ENCODE results near the gene SLC2A13. TPM values are rescaled to one million over a fixed set of nuclear protein-coding genes. Genes with fewer than 3 reads are reported as not detected.

SLC2A13 gene
- total and polyA plus RNA-seq, 8 donors, result 0.93 to 87.5 (median 4.0) TPM

GRCh38 chr12:40022850-40023249 lies 83.0 kb downstream of the SLC2A13 start:
- intact Hi-C loops (cut with DNase I; ENCODE audit: low total_unique reads), result no loop called here

GRCh38 chr12:40020261-40020691 lies 85.6 kb downstream of the SLC2A13 start:
- no peak for DNase-seq
- no peaks in the 10 kb centered on the region for H3K27me3 ChIP-seq
- WGBS, 5 donors, result 89 to 97% (median 95%) methylated on average over 4 of the region's 4 CpGs
- intact Hi-C loops (cut with DNase I; ENCODE audit: low total_unique reads), result no loop called here
- TF ChIP-seq EP300 (IDR thresholded peaks at IDR 0.05) (no peak), CTCF (IDR thresholded peaks at IDR 0.05) (no peak), POLR2AphosphoS5 (IDR thresholded peaks at IDR 0.05) (no peak), POLR2A (IDR thresholded peaks at IDR 0.05) (no peak)
- H3K9me3 ChIP-seq, result no peaks in the 10 kb centered on the region
- H3K36me3 ChIP-seq, result no peaks in the 10 kb centered on the region
- H3K4me1 ChIP-seq, result no peaks in the 10 kb centered on the region
- H3K27ac ChIP-seq, result no peak overlapping the region
- H3K4me3 ChIP-seq, result no peak overlapping the region

More at GRCh38 chr12:40022850-40023249, 83.0 kb downstream of the SLC2A13 start:
- Histone ChIP-seq H3K4me3 (no peak overlapping the region), H3K27ac (no peak overlapping the region), H3K4me1 (no peaks in the 10 kb centered on the region), H3K9me3 (no peaks in the 10 kb centered on the region), H3K36me3 (peaks cover 0 to 6% (median 2%) of the 10 kb centered on the region in 4 donors), H3K27me3 (no peaks in the 10 kb centered on the region)
- TF ChIP-seq EP300 (IDR thresholded peaks at IDR 0.05) (no peak), POLR2AphosphoS5 (IDR thresholded peaks at IDR 0.05) (no peak), CTCF (IDR thresholded peaks at IDR 0.05) (no peak), POLR2A (IDR thresholded peaks at IDR 0.05) (no peak)
- DNase-seq, result no peak

- 82 to 96% (median 92%) methylated on average over 1 of the region's 1 CpG for WGBS, 5 donors
- no peaks in the 10 kb centered on the region for H3K9me3 ChIP-seq
- no peaks in the 10 kb centered on the region for H3K27me3 ChIP-seq
- no peak overlapping the region for H3K4me3 ChIP-seq
- H3K27ac ChIP-seq, result peak overlapping the region in 1 of 5 donors; percentile 24
- no peaks in the 10 kb centered on the region for H3K4me1 ChIP-seq
- DNase-seq, result no peak
- TF ChIP-seq EP300 (IDR thresholded peaks at IDR 0.05) (no peak), POLR2AphosphoS5 (IDR thresholded peaks at IDR 0.05) (no peak), CTCF (IDR thresholded peaks at IDR 0.05) (no peak), POLR2A (IDR thresholded peaks at IDR 0.05) (no peak)
- intact Hi-C loops (cut with DNase I; ENCODE audit: low total_unique reads), result no loop called here
- H3K36me3 ChIP-seq, result no peaks in the 10 kb centered on the region
These were observed 88.4 kb downstream of the SLC2A13 start for GRCh38 chr12:40017488-40017887.

GRCh38 chr12:40016980-40017379 lies 88.9 kb downstream of the SLC2A13 start:
- Histone ChIP-seq H3K36me3 (no peaks in the 10 kb centered on the region), H3K27ac (peak overlapping the region in 1 of 5 donors; percentile 24), H3K9me3 (no peaks in the 10 kb centered on the region), H3K4me3 (no peak overlapping the region), H3K4me1 (peaks cover 0 to 1% (median 0%) of the 10 kb centered on the region in 4 donors), H3K27me3 (no peaks in the 10 kb centered on the region)
- WGBS, 5 donors, result 51 to 74% (median 63%) methylated on average over 3 of the region's 3 CpGs
- TF ChIP-seq POLR2AphosphoS5 (IDR thresholded peaks at IDR 0.05) (peak in 1 of 3 donors; percentile 32), POLR2A (IDR thresholded peaks at IDR 0.05) (no peak)
- intact Hi-C loops (cut with DNase I; ENCODE audit: low total_unique reads), result no loop called here
- peak in 1 of 2 donors; percentile 33 for DNase-seq

- Histone ChIP-seq H3K4me3 (no peak overlapping the region), H3K27ac (no peak overlapping the region), H3K27me3 (no peaks in the 10 kb centered on the region), H3K9me3 (no peaks in the 10 kb centered on the region), H3K4me1 (peaks cover 0 to 12% (median 7%) of the 10 kb centered on the region in 4 donors), H3K36me3 (no peaks in the 10 kb centered on the region)
- intact Hi-C loops (cut with DNase I; ENCODE audit: low total_unique reads), result no loop called here
- TF ChIP-seq EP300 (IDR thresholded peaks at IDR 0.05), result no peak
- TF ChIP-seq POLR2A (IDR thresholded peaks at IDR 0.05), result no peak
- TF ChIP-seq POLR2AphosphoS5 (IDR thresholded peaks at IDR 0.05), result no peak
- no peak for TF ChIP-seq CTCF (IDR thresholded peaks at IDR 0.05)
- WGBS, 5 donors, result 87 to 99% (median 98%) methylated on average over 2 of the region's 2 CpGs
- DNase-seq, result no peak
These were observed 90.0 kb downstream of the SLC2A13 start for GRCh38 chr12:40015881-40016280.
